ENCODE results near the gene MXRA5.

MXRA5 gene

GRCh38 chrX:3317191-3317718 lies 29.2 kb downstream of the MXRA5 start:
- Histone ChIP-seq H4K91ac (ENCODE audit: low read depth, low read length) (no peak overlapping the region), H3K27ac (ENCODE audit: low read depth, low read length) (no peak overlapping the region), H2BK120ac (ENCODE audit: insufficient read depth, low read length, poor library complexity) (no peak overlapping the region), H3K79me2 (ENCODE audit: control insufficient read depth, insufficient read depth, low read length, poor library complexity) (no peaks in the 10 kb centered on the region), H3K9ac (ENCODE audit: low read length) (no peak overlapping the region), H3K9me3 (ENCODE audit: insufficient read depth, low read depth, low read length) (no peaks in the 10 kb centered on the region), H3K4ac (ENCODE audit: low read depth, low read length) (no peak overlapping the region), H3K79me1 (ENCODE audit: low read length) (no peaks in the 10 kb centered on the region), H3K27me3 (ENCODE audit: insufficient read depth, low read length) (no peaks in the 10 kb centered on the region), H3K4me3 (ENCODE audit: low read depth, low read length) (no peak overlapping the region), H2BK12ac (ENCODE audit: low read length) (no peak overlapping the region), H4K12ac (ENCODE audit: low read depth, low read length) (no peak overlapping the region), H2AFZ (ENCODE audit: insufficient read depth, low read length, poor library complexity) (no peak overlapping the region), H2BK5ac (ENCODE audit: low read depth, low read length, poor library complexity) (no peak overlapping the region), H3K4me2 (ENCODE audit: low read length) (no peak overlapping the region), H3K4me1 (ENCODE audit: control insufficient read depth in 1 of 2, insufficient read depth in 2 of 2, low read length in 2 of 2) (no peaks in the 10 kb centered on the region), H4K8ac (ENCODE audit: low read depth, low read length) (no peak overlapping the region), H3K23ac (ENCODE audit: low read length) (no peak overlapping the region), H3K14ac (ENCODE audit: low read length) (no peak overlapping the region), H3K36me3 (ENCODE audit: control insufficient read depth in 1 of 2, insufficient read depth in 2 of 2, low read length in 2 of 2) (peaks cover 18 to 20% of the 10 kb centered on the region in 2 experiments), H3K18ac (ENCODE audit: low read length) (no peak overlapping the region), H2AK5ac (ENCODE audit: low read length) (no peak overlapping the region)
- WGBS (ENCODE audit: extremely low coverage, insufficient coverage, insufficient read length) = no CpG with 5 or more reads among the region's 47 CpGs
- no peak for DNase-seq

GRCh38 chrX:3312109-3312508 lies 34.3 kb downstream of the MXRA5 start:
- H3K9ac ChIP-seq (ENCODE audit: low read length) = no peak overlapping the region
- H3K79me2 ChIP-seq (ENCODE audit: control insufficient read depth, insufficient read depth, low read length, poor library complexity) = no peaks in the 10 kb centered on the region
- DNase-seq = no peak
- no peak overlapping the region for H3K27ac ChIP-seq (ENCODE audit: low read depth, low read length)
- no peak overlapping the region for H4K12ac ChIP-seq (ENCODE audit: low read depth, low read length)
- peaks cover 19 to 26% of the 10 kb centered on the region in 2 experiments for H3K36me3 ChIP-seq (ENCODE audit: control insufficient read depth in 1 of 2, insufficient read depth in 2 of 2, low read length in 2 of 2)
- no peak overlapping the region for H4K91ac ChIP-seq (ENCODE audit: low read depth, low read length)
- no peak overlapping the region for H3K23ac ChIP-seq (ENCODE audit: low read length)
- H3K4me2 ChIP-seq (ENCODE audit: low read length) = no peak overlapping the region
- no peak overlapping the region for H3K18ac ChIP-seq (ENCODE audit: low read length)
- no peak overlapping the region for H3K14ac ChIP-seq (ENCODE audit: low read length)
- no peak overlapping the region for H2AK5ac ChIP-seq (ENCODE audit: low read length)
- no CpG with 5 or more reads among the region's 2 CpGs for WGBS (ENCODE audit: extremely low coverage, insufficient coverage, insufficient read length)
- no peak overlapping the region for H2BK120ac ChIP-seq (ENCODE audit: insufficient read depth, low read length, poor library complexity)
- no peak overlapping the region for H2BK5ac ChIP-seq (ENCODE audit: low read depth, low read length, poor library complexity)
- H2BK12ac ChIP-seq (ENCODE audit: low read length) = no peak overlapping the region
- no peaks in the 10 kb centered on the region for H3K4me1 ChIP-seq (ENCODE audit: control insufficient read depth in 1 of 2, insufficient read depth in 2 of 2, low read length in 2 of 2)
- no peaks in the 10 kb centered on the region for H3K79me1 ChIP-seq (ENCODE audit: low read length)
- no peaks in the 10 kb centered on the region for H3K9me3 ChIP-seq (ENCODE audit: insufficient read depth, low read depth, low read length)
- no peak overlapping the region for H4K8ac ChIP-seq (ENCODE audit: low read depth, low read length)
- no peak overlapping the region for H3K4ac ChIP-seq (ENCODE audit: low read depth, low read length)
- H3K27me3 ChIP-seq (ENCODE audit: insufficient read depth, low read length) = no peaks in the 10 kb centered on the region
- H2AFZ ChIP-seq (ENCODE audit: insufficient read depth, low read length, poor library complexity) = no peak overlapping the region
- no peak overlapping the region for H3K4me3 ChIP-seq (ENCODE audit: low read depth, low read length)

- H4K8ac ChIP-seq (ENCODE audit: low read depth, low read length) = no peak overlapping the region
- WGBS (ENCODE audit: extremely low coverage, insufficient coverage, insufficient read length) = no CpG with 5 or more reads among the region's 1 CpG
- no peak overlapping the region for H2AFZ ChIP-seq (ENCODE audit: insufficient read depth, low read length, poor library complexity)
- no peaks in the 10 kb centered on the region for H3K4me1 ChIP-seq (ENCODE audit: control insufficient read depth in 1 of 2, insufficient read depth in 2 of 2, low read length in 2 of 2)
- H3K79me1 ChIP-seq (ENCODE audit: low read length) = no peaks in the 10 kb centered on the region
- H2BK12ac ChIP-seq (ENCODE audit: low read length) = no peak overlapping the region
- no peak overlapping the region for H3K4me3 ChIP-seq (ENCODE audit: low read depth, low read length)
- H3K14ac ChIP-seq (ENCODE audit: low read length) = no peak overlapping the region
- H3K4me2 ChIP-seq (ENCODE audit: low read length) = no peak overlapping the region
- no peak overlapping the region for H3K4ac ChIP-seq (ENCODE audit: low read depth, low read length)
- no peak overlapping the region for H3K27ac ChIP-seq (ENCODE audit: low read depth, low read length)
- no peaks in the 10 kb centered on the region for H3K79me2 ChIP-seq (ENCODE audit: control insufficient read depth, insufficient read depth, low read length, poor library complexity)
- H2AK5ac ChIP-seq (ENCODE audit: low read length) = no peak overlapping the region
- H3K36me3 ChIP-seq (ENCODE audit: control insufficient read depth in 1 of 2, insufficient read depth in 2 of 2, low read length in 2 of 2) = peaks cover 13 to 20% of the 10 kb centered on the region in 2 experiments
- no peak for DNase-seq
- H3K9ac ChIP-seq (ENCODE audit: low read length) = no peak overlapping the region
- no peak overlapping the region for H2BK120ac ChIP-seq (ENCODE audit: insufficient read depth, low read length, poor library complexity)
- H4K12ac ChIP-seq (ENCODE audit: low read depth, low read length) = no peak overlapping the region
- H3K18ac ChIP-seq (ENCODE audit: low read length) = no peak overlapping the region
- no peaks in the 10 kb centered on the region for H3K9me3 ChIP-seq (ENCODE audit: insufficient read depth, low read depth, low read length)
- no peak overlapping the region for H4K91ac ChIP-seq (ENCODE audit: low read depth, low read length)
- no peak overlapping the region for H3K23ac ChIP-seq (ENCODE audit: low read length)
- H3K27me3 ChIP-seq (ENCODE audit: insufficient read depth, low read length) = no peaks in the 10 kb centered on the region
- H2BK5ac ChIP-seq (ENCODE audit: low read depth, low read length, poor library complexity) = no peak overlapping the region
Measured at GRCh38 chrX:3307881-3308280, 38.6 kb downstream of the MXRA5 start.

- Histone ChIP-seq H3K27me3 (ENCODE audit: insufficient read depth, low read length) (no peaks in the 10 kb centered on the region), H2BK12ac (ENCODE audit: low read length) (no peak overlapping the region), H3K23ac (ENCODE audit: low read length) (no peak overlapping the region), H2AFZ (ENCODE audit: insufficient read depth, low read length, poor library complexity) (no peak overlapping the region), H4K8ac (ENCODE audit: low read depth, low read length) (no peak overlapping the region), H3K4me3 (ENCODE audit: low read depth, low read length) (no peak overlapping the region), H3K36me3 (ENCODE audit: control insufficient read depth in 1 of 2, insufficient read depth in 2 of 2, low read length in 2 of 2) (no peaks in the 10 kb centered on the region), H3K9ac (ENCODE audit: low read length) (no peak overlapping the region), H3K14ac (ENCODE audit: low read length) (no peak overlapping the region), H3K4ac (ENCODE audit: low read depth, low read length) (no peak overlapping the region), H4K91ac (ENCODE audit: low read depth, low read length) (no peak overlapping the region), H3K4me1 (ENCODE audit: control insufficient read depth in 1 of 2, insufficient read depth in 2 of 2, low read length in 2 of 2) (no peaks in the 10 kb centered on the region), H3K27ac (ENCODE audit: low read depth, low read length) (no peak overlapping the region), H2AK5ac (ENCODE audit: low read length) (no peak overlapping the region), H3K79me1 (ENCODE audit: low read length) (no peaks in the 10 kb centered on the region), H3K4me2 (ENCODE audit: low read length) (no peak overlapping the region), H3K18ac (ENCODE audit: low read length) (no peak overlapping the region), H2BK5ac (ENCODE audit: low read depth, low read length, poor library complexity) (no peak overlapping the region), H3K79me2 (ENCODE audit: control insufficient read depth, insufficient read depth, low read length, poor library complexity) (no peaks in the 10 kb centered on the region), H3K9me3 (ENCODE audit: insufficient read depth, low read depth, low read length) (no peaks in the 10 kb centered on the region), H4K12ac (ENCODE audit: low read depth, low read length) (no peak overlapping the region), H2BK120ac (ENCODE audit: insufficient read depth, low read length, poor library complexity) (no peak overlapping the region)
- WGBS (ENCODE audit: extremely low coverage, insufficient coverage, insufficient read length) = no CpG with 5 or more reads among the region's 1 CpG
- no peak for DNase-seq
Measured at GRCh38 chrX:3299636-3300035, 46.8 kb downstream of the MXRA5 start.

All from trophoblast cell (in vitro differentiated cells and primary cell).